GM12891 (cell line): ENCODE measurements around the gene CEP170B.

Source experiments
- DNase-seq: peaks from one replicate; pipeline ENCODE4 v3.0.0; 2011; ENCODE audit warnings: low spot score; ENCODE audit not compliant: insufficient read length
- FAIRE-seq: peaks from 2 replicates; lab custom pipeline; 2011; peaks lifted over from hg19 to GRCh38; lab: Jason Lieb, UNC
- PAX5 ChIP-seq: IDR thresholded peaks from 2 replicates; pipeline ENCODE4 v1.6.1; 2011; ENCODE audit warnings: low read length, moderate library complexity, mild to moderate bottlenecking; ENCODE audit not compliant: insufficient read depth, severe bottlenecking
- POLR2A ChIP-seq: IDR thresholded peaks from 2 replicates; pipeline ENCODE4 v1.6.1; 2011; ENCODE audit warnings: low read depth, low read length, control low read depth
- POLR2AphosphoS5 ChIP-seq: IDR thresholded peaks from 2 replicates; pipeline ENCODE4 v1.6.1; 2011; ENCODE audit warnings: low read depth, low read length, control low read depth
- POU2F2 ChIP-seq: IDR thresholded peaks from 2 replicates; pipeline ENCODE4 v1.6.1; 2011; ENCODE audit warnings: low read depth, mild to moderate bottlenecking, control low read depth, low read length, moderate library complexity
- SPI1 ChIP-seq: IDR thresholded peaks from 2 replicates; pipeline ENCODE4 v1.6.1; 2011; ENCODE audit warnings: low read depth, low read length, control low read depth
- TAF1 ChIP-seq: IDR thresholded peaks from 2 replicates; pipeline ENCODE4 v1.6.1; 2011; ENCODE audit warnings: low read depth, low read length, control low read depth

CEP170B gene

GRCh38 chr14:104927432-104927816 is 62.4 kb downstream of the CEP170B start:
- no peak for DNase-seq
- FAIRE-seq: no peak
- no peak for TF ChIP-seq POLR2AphosphoS5

DNA sequence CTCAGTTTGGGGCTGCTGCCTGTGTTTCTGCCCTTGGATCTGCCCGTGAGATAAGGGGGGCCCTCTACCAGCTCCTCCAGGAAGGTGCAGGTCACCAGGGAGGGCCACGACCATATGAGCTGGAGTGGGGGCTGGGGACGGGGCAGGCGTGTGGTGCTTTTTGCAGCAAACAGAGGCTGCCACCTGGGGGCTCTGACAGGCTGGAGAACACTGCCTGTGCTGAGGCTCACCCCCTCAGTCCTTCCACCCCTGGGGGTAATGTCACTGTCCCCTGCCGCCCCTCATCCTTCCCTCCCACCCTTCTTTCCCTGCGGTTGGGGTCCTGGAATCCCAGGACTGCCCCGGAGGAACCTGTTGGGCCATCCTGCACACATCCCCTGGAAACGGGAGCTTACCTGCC is 62.8 kb downstream of the CEP170B start:
- DNase-seq: no peak
- no peak for FAIRE-seq
- TF ChIP-seq POU2F2 (no peak), SPI1 (no peak), POLR2A (no peak), POLR2AphosphoS5 (no peak), TAF1 (no peak), PAX5 (no peak)

- no peak for TF ChIP-seq POLR2AphosphoS5
- no peak for TF ChIP-seq TAF1
- no peak for TF ChIP-seq PAX5
- FAIRE-seq (no peak), DNase-seq (no peak)
Measured at GRCh38 chr14:104928391-104929133, 63.5 kb downstream of the CEP170B start.

GRCh38 chr14:104929268-104930230 is 64.5 kb downstream of the CEP170B start:
- TF ChIP-seq TAF1 (no peak), SPI1 (no peak), PAX5 (no peak), POU2F2 (no peak), POLR2AphosphoS5 (no peak)
- DNase-seq (no peak), FAIRE-seq (no peak)

- FAIRE-seq (no peak), DNase-seq (no peak)
- TF ChIP-seq PAX5 (no peak), TAF1 (no peak), POLR2AphosphoS5 (no peak), SPI1 (no peak), POU2F2 (no peak), POLR2A (no peak)
Measured at GRCh38 chr14:104930526-104931303, 65.6 kb downstream of the CEP170B start.

GRCh38 chr14:104931304-104931770 is 66.3 kb downstream of the CEP170B start:
- FAIRE-seq: no peak

GRCh38 chr14:104931771-104932675 is 67.0 kb downstream of the CEP170B start:
- FAIRE-seq: no peak
- no peak for DNase-seq
- no peak for TF ChIP-seq SPI1
- TF ChIP-seq POLR2A: no peak
- no peak for TF ChIP-seq POLR2AphosphoS5
- no peak for TF ChIP-seq PAX5
- no peak for TF ChIP-seq POU2F2
- TF ChIP-seq TAF1: no peak

More at GRCh38 chr14:104931304-104931770, 66.3 kb downstream of the CEP170B start:
- DNase-seq: no peak
- TF ChIP-seq SPI1: no peak
- no peak for TF ChIP-seq TAF1
- TF ChIP-seq PAX5: no peak
- TF ChIP-seq POU2F2: no peak
- no peak for TF ChIP-seq POLR2AphosphoS5
- no peak for TF ChIP-seq POLR2A

DNA sequence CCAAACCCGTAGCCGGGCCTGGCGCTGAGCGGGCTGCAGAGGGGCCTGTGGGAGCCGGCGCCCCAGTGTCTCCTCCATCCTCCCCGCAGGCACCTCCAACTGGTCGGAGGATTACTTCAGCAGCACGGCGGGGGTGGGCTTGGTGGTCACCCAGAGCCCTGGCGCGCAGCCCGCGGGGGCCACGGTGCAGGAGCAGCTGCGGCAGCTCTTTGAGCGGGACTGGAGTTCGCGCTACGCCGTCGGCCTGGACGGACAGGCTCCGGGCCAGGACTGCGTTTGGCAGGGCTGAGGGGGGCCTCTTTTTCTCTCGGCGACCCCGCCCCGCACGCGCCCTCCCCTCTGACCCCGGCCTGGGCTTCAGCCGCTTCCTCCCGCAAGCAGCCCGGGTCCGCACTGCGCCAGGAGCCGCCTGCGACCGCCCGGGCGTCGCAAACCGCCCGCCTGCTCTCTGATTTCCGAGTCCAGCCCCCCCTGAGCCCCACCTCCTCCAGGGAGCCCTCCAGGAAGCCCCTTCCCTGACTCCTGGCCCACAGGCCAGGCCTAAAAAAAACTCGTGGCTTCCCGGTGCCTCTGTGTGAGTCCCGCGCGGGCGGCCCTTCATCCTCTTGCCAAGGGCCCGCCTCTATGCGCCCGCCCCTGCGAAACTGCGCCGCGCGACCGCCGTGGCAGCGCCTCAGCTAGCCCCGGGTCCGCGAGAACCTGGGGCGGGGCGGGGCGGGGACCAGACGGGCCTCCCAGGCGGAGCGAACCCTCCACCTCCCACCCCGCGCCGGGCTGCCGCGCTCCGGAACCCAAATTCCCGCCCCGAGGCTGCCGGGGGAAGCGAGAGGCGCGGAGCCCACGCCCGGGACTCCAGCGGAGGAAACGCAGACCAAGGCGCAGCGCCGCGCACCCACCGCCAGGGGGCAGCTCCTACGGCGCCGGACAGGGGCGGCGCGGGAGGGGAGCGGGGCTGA is 67.9 kb downstream of the CEP170B start:
- DNase-seq (peak; percentile 95), FAIRE-seq (peak; percentile 81)
- TF ChIP-seq SPI1 (0 out of 2 replicates have a peak, but pooled peaks have one; percentile 18), TAF1 (no peak)
